Choroid plexus epithelial cell (primary cell): ENCODE data around the gene GFI1B.
"Not testable (repeated sequence)": the region's sequence is repeated elsewhere in the genome, so short reads cannot be mapped to it uniquely, and the experiment has no call there.

Experiments used
- DNase-seq: peaks from one replicate; pipeline ENCODE4 v3.0.0-alpha.2; 2010; ENCODE audit warnings: low read depth
- H3K4me3 ChIP-seq: 2 replicates; pipeline ENCODE4 v1.5.1; 2011; ENCODE audit warnings: low read depth, mild to moderate bottlenecking, control low read depth, low read length, moderate library complexity
- TF ChIP-seq, protein P1 (sequence below): conservative IDR thresholded peaks from 2 replicates; pipeline ENCODE4 v1.5.1; 2011; ENCODE audit warnings: low read depth, mild to moderate bottlenecking, control low read depth, inconsistent platforms, low read length, moderate library complexity

GFI1B gene

DNA sequence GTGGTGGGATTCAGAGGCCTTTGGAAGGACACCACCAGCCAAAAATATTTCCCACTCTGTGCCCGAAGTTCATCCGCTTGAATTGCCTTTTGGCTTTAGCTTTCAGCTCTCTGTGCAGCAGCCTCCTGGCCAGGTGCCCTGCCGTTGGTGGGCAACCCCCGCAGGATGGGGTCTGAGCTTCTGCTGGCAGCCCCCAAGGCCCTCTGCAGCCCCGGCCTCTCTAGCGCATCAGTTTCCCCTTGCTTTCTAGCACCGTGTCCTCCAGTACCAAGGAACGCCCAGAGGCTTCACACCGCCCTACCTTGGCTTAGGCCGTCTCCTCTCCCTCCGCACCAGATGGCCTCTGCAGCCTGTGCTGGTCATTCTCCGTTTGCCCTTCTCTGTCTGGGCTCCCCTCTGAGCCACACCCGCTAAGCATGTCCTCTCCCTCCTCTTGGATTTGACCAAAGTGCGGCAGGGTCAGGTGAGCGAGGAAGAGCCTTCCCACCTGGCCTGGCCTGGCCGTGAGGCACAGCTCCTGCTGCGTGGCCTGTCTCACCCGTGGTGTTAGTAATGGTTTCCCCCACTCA is 29.9 kb upstream of the GFI1B start:
- no peak for DNase-seq
- no peak overlapping the region for H3K4me3 ChIP-seq
- TF ChIP-seq, protein P1, sequence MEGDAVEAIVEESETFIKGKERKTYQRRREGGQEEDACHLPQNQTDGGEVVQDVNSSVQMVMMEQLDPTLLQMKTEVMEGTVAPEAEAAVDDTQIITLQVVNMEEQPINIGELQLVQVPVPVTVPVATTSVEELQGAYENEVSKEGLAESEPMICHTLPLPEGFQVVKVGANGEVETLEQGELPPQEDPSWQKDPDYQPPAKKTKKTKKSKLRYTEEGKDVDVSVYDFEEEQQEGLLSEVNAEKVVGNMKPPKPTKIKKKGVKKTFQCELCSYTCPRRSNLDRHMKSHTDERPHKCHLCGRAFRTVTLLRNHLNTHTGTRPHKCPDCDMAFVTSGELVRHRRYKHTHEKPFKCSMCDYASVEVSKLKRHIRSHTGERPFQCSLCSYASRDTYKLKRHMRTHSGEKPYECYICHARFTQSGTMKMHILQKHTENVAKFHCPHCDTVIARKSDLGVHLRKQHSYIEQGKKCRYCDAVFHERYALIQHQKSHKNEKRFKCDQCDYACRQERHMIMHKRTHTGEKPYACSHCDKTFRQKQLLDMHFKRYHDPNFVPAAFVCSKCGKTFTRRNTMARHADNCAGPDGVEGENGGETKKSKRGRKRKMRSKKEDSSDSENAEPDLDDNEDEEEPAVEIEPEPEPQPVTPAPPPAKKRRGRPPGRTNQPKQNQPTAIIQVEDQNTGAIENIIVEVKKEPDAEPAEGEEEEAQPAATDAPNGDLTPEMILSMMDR: no peak

DNA sequence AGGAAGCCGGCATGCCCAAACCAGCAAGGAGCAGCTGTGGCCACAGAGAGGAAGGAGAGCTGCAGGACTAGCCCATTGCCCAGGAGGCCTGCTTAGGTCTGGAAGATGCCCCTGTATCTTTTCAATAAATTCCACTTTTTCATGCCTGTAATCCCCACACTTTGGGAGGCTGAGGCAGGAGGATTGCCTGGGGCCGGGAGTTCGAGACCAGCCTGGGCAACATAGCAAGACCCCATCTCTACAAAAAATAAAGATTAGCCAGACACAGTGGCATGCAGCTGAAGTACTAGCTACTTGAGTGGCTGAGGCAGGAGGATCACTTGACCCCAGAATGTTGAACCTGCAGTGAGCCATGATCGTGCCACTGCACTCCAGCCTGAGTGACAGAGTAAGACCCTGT is 28.8 kb upstream of the GFI1B start:
- TF ChIP-seq, protein P1: no peak
- no peak overlapping the region for H3K4me3 ChIP-seq
- DNase-seq: no peak

DNA sequence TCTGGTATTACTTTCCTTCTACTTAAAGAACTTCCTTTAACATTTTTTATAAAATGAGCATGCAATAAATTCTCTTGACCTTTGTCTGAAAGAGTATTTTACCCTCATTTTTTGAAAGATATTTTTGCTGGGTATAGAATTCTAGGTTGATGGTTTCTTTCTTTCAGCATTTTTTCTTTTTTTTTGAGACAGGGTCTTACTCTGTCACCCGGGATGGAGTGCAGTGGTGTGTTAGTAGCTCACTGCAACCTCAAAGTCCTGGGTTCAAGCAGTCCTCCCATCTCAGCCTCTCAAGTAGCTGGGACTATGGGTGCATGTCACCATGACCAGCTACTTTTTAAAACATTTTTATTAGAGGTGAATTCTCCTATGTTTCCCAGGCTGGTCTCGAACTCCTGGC is 23.4 kb upstream of the GFI1B start:
- no peak overlapping the region for H3K4me3 ChIP-seq
- TF ChIP-seq, protein P1: no peak
- DNase-seq: no peak

DNA sequence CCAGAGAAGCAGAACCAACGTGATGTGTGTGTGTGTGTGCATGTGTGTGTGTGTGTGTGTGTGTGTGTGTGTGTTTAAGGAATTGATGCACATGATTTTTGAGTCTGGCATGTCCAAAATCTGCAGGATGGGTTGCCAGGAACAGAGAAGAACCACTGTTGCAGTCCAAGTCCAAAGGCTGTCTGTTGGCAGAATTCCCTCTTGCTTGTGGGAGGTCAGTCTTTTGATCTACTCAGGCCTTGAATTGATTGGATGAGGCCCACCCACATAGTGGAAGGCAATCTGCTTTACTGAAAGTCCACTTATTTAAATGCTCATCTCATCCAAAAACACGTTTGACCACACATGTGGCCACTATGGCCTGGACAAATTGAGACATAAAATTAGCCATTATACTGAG is 22.7 kb upstream of the GFI1B start:
- no peak overlapping the region for H3K4me3 ChIP-seq
- no peak for DNase-seq
- TF ChIP-seq, protein P1: no peak

DNA sequence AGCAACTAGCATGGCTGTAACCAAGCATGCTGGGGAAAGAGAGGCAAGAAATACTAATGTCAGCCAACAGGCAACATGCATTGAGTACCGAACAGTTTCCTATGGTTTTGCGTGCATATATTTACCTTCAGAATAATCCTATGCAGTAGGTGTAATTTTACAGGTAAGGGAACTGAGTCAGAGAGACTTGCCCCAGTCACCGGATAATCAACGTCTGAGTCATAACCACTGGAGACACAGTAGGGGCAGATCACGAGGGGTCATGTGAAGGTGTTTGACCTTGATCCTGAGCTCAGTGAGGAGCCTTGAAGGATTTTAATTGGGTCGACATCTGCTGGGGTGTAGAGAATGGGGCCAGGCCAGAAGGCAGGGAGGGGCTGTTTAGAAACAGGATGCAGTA is 20.7 kb upstream of the GFI1B start:
- no peak overlapping the region for H3K4me3 ChIP-seq
- no peak for DNase-seq
- TF ChIP-seq, protein P1: no peak

DNA sequence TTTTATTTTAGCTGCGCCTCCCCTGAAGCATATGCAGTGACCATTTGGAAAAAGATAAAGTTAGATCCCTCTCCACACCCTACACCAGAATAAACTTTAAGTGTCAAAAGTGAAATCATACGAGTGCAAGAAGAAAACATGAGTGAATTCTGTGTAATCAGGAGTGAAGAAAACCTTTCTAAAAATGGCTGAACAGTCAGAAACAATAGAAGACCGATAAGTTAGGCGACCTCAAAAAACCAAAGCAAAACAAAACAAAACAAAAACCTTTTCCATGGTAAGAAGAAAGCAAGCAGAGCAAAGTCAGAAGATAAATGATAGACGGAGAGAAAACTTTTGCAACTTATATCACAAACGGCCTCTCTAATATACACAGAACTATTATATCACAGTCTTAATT is 17.5 kb upstream of the GFI1B start:
- H3K4me3 ChIP-seq: no peak overlapping the region
- DNase-seq: no peak
- TF ChIP-seq, protein P1: no peak

DNA sequence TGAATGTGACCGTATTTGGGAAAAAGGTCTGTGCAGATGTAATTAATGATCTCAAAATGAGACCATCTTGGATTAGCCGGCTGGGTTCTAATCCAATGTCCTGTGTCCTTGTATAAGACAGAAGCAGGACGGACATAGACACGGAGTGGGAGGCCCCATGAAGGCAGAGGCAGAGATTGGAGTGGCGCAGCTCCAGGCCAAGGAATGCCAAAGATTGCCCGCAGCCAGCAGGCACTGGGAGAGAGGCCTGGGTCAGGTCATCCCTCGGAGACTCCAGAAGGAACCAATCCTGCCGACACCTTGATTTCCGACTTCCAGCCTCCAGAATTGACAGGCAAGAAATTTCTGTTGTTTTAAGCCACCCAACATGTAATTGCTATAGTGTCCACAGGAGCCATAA is 13.0 kb upstream of the GFI1B start:
- no peak for DNase-seq
- TF ChIP-seq, protein P1: no peak
- H3K4me3 ChIP-seq: no peak overlapping the region

DNA sequence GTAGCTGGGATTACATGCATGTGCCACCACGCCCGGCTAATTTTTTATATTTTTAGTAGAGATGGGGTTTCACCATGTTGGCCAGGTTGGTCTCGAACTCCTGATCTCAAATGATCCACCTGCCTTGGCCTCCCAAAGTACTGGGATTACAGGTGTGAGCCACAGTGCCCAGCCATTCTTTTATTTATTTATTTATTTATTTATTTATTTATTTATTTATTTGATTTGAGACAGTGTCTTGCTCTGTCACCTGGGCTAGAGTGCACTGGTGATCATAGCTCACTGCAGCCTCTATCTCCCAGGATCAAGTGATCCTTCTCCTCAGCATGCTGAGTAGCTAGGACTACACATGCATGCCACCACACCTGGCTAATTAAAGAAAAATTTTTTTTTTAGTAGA is 10.6 kb upstream of the GFI1B start:
- not testable (repeated sequence) for DNase-seq, H3K4me3 ChIP-seq
